Measurements from ENCODE around the gene SDCBP2.

SDCBP2 gene

GRCh38 chr20:1291191-1291741, 37.7 kb downstream of the SDCBP2 start:
- no peak overlapping the region for H3K27ac ChIP-seq
- no peak for TF ChIP-seq CTCF (conservative IDR thresholded peaks at IDR 0.05)

DNA sequence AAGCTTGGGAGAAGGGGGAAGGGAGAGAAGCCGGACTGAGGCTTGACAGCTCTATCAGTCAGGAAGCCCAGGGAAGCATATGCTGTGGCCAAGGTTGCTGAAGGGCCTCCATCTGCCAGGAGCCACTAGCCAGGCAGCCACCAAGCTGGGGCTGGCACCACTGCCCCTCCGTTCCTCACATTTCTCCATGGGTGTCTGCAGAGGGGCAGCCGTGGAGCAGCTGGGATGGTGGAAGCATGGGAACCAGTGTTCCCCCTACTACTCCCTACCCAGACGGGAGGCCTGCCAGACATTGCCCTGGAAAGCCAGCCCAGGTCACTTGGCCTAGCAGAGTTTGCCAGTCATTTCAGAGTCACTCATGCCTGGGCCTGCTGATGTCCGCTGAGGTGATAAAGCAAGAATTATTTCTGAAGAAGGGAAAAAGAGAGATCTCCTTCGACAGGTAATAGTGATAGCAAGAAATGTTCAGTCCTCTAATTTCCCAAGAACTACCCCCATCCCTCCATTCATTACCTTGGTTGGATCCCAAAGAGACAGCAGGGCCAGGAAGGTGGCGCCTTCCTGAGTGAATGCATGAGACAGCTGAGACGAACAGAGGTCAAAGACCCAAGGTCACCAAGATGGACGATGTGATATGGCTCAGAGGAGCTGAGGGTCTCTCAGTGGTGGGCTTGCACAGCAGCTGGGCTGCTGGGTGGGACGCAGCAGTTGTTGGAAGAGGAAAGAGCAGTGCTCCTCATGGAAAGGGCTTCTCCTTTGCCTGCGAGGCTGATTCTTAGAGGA, 41.0 kb downstream of the SDCBP2 start:
- no peak for TF ChIP-seq CTCF (conservative IDR thresholded peaks at IDR 0.05)
- H3K27ac ChIP-seq, result no peak overlapping the region

- TF ChIP-seq CTCF (conservative IDR thresholded peaks at IDR 0.05), result no peak
- no peak overlapping the region for H3K27ac ChIP-seq
Observed at GRCh38 chr20:1287306-1287705, 41.6 kb downstream of the SDCBP2 start.

GRCh38 chr20:1286267-1287024, 42.5 kb downstream of the SDCBP2 start:
- no peak for TF ChIP-seq CTCF (conservative IDR thresholded peaks at IDR 0.05)
- H3K27ac ChIP-seq, result no peak overlapping the region

DNA sequence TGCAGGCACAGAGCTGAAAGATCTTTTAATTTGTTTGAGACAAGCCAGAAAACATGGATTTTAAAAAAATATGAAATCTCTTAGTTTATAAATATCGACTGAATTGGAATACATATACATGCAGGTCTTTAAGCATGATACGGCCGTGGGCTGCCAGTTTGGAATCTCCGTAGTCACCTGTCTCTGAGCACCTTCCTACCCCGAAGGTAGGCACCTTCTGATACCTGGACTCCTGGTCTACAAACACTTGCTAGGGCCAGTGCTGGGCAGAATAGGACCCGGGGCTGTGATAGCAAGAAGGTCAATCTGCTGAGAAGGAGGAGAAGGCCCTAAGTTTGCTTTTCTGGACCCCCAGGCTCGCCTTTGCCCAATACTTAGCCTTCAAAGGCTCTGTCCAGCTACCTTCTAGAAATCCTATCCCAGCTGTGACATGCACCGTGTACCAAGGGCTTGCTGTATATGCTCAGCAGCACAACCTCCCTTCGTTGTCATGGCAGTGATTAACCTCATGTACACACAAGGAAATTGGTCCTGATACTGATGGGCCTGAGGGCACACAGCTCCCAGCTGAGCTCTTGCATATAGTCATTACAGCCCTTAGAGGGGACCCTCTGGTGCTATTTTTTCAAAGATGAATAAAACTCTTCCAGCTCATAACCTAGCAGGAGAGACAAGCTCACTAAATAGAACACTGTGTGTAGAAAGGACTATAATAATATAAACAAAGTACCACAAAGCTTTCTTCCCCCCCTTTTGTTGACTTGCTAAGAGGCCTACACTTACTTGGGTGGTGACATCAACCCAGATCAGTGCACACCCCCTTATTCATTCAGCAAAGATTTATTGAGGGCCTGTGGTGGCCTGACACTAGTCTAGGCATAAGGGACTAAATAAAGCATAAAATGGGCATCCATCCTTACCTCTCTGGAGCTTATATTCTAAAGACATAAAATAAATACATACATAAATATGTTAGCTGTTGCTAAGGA, 45.1 kb downstream of the SDCBP2 start:
- peak overlapping the region; percentile 60 for H3K27ac ChIP-seq
- no peak for TF ChIP-seq CTCF (conservative IDR thresholded peaks at IDR 0.05)

DNA sequence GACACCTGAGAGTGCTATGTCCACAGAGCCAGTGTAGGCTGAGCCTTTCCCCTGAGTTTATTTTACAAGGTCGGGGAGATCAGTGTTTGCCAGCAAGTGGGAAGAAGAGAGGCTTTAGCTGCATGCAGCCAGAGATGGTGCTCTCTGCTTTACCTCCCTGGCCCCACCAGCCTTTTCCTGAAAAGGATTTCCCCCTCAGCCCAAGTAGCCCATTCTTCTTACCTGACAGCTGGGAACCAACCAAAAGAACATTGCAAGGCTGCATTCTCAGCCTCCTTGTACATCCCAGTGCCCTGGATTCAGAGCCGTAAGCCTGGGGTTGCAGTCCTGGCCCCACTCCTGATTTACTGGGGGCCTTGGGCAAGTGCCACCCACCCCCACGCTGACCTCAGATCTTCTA, 46.0 kb downstream of the SDCBP2 start:
- H3K27ac ChIP-seq, result peak overlapping the region; percentile 60
- TF ChIP-seq CTCF (conservative IDR thresholded peaks at IDR 0.05), result no peak
